Prostate gland (tissue), 2 donors: ENCODE data around the gene TEP1.

ENCODE experiments used
- POLR2A ChIP-seq: fragments of 450-650 bp; IDR thresholded peaks from one replicate; pipeline ENCODE4 v1.6.1; 2016; ENCODE audit warnings: antibody characterized with exemption, mild to moderate bottlenecking
- POLR2AphosphoS5 ChIP-seq: sonication (generic); formaldehyde crosslinking; IDR thresholded peaks from one replicate; pipeline ENCODE4 v1.6.1; 2017; ENCODE audit warnings: antibody characterized with exemption
- TF ChIP-seq, protein P1 (sequence below), 4 experiments: fragments of 200-600 bp in 2 of 4; fragments of 450-650 bp in 2 of 4; sonication (generic) in 2 of 4; IDR thresholded peaks; 1 replicate in 3 of 4; 2 replicates in 1 of 4; pipeline ENCODE4 v1.5.1; 2016 to 2019; ENCODE audit warnings: antibody characterized with exemption in 4 of 4, mild to moderate bottlenecking in 2 of 4, moderate library complexity in 2 of 4

DNA sequence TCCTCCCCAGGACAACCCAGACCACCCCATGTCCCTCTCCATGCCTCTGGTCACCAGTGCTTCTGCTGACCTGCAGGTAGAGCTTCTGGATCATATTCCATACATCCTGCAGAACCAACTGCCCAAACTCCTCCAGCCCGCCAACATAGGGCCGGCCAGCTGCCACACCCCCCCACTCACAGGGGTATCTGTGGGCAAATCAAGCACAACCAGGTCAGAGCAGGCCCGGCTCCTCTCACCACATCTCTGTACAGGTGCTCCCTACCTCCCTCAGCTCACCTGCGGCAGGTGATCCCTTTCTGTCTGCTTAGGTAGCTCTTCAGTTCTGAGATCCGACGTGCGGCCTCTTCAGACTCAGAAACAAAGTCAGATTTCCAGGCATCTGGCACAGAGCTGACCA is 29.0 kb downstream of the TEP1 start:
- TF ChIP-seq, protein P1, sequence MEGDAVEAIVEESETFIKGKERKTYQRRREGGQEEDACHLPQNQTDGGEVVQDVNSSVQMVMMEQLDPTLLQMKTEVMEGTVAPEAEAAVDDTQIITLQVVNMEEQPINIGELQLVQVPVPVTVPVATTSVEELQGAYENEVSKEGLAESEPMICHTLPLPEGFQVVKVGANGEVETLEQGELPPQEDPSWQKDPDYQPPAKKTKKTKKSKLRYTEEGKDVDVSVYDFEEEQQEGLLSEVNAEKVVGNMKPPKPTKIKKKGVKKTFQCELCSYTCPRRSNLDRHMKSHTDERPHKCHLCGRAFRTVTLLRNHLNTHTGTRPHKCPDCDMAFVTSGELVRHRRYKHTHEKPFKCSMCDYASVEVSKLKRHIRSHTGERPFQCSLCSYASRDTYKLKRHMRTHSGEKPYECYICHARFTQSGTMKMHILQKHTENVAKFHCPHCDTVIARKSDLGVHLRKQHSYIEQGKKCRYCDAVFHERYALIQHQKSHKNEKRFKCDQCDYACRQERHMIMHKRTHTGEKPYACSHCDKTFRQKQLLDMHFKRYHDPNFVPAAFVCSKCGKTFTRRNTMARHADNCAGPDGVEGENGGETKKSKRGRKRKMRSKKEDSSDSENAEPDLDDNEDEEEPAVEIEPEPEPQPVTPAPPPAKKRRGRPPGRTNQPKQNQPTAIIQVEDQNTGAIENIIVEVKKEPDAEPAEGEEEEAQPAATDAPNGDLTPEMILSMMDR (IDR thresholded peaks at IDR 0.05) = no peak
- TF ChIP-seq POLR2A (no peak), POLR2AphosphoS5 (no peak)
